Body of pancreas (tissue), 4 donors: ENCODE measurements around the gene ZNF714. TPM values are rescaled to one million over a fixed set of nuclear protein-coding genes. Genes with fewer than 3 reads are reported as not detected.

Experiments used
- ATAC-seq: fragments of 150-250 bp; one replicate; pipeline ENCODE4 v1.9.1; 2016
- DNase-seq, 4 donors: peaks; one replicate each; pipeline ENCODE4 v3.0.0-alpha.2; 2019
- H3K27ac ChIP-seq, 4 donors: fragments of 200-600 bp; sonication (generic); 1 replicate in 3 of 4; 2 replicates in 1 of 4; pipeline versions ENCODE4 v1.5.1 to v1.6.1; 2016 to 2019; ENCODE audit warnings: mild to moderate bottlenecking in 1 of 4, mixed read lengths in 1 of 4, moderate library complexity in 1 of 4
- H3K27me3 ChIP-seq, 2 donors: fragments of 200-600 bp; sonication (generic); one replicate each; pipeline ENCODE4 v1.6.0; 2016; ENCODE audit warnings: mild to moderate bottlenecking in 1 of 2
- H3K36me3 ChIP-seq, 2 donors: fragments of 200-600 bp; sonication (generic); replicated peaks in 1 of 2; 2 replicates each; pipeline ENCODE4 v1.5.1; 2016; ENCODE audit warnings: low read depth in 2 of 2; ENCODE audit not compliant: insufficient read depth in 1 of 2
- H3K4me1 ChIP-seq: fragments of 200-600 bp; sonication (generic); one replicate; pipeline ENCODE4 v1.6.0; 2016
- H3K4me3 ChIP-seq, 2 donors: fragments of 200-600 bp; sonication (generic); 1 replicate in 1 of 2; 2 replicates in 1 of 2; pipeline ENCODE4 v1.5.1; 2016 to 2019
- H3K9me3 ChIP-seq, 3 donors: fragments of 200-600 bp; sonication (generic); 1 replicate in 2 of 3; 2 replicates in 1 of 3; pipeline ENCODE4 v1.5.1; 2016
- CTCF ChIP-seq, 7 experiments: fragments of 450-650 bp in 4 of 7; fragments of 200-600 bp in 3 of 7; sonication (generic) in 3 of 7; IDR thresholded peaks; one replicate each; pipeline ENCODE4 v1.5.1; 2016 to 2019; ENCODE audit warnings: antibody characterized with exemption in 7 of 7
- POLR2A ChIP-seq, 3 donors: fragments of 450-650 bp; IDR thresholded peaks; one replicate each; pipeline ENCODE4 v1.6.1; 2016; ENCODE audit warnings: antibody characterized with exemption in 3 of 3, mild to moderate bottlenecking in 2 of 3
- WGBS, 2 donors: methylation state at CpG; one replicate each; pipeline ENCODE4 v1.1.5; 2017; 5-methylcytosine and 5-hydroxymethylcytosine counted together
- intact Hi-C: fragments of 100-400 bp; cut with DNase I; formaldehyde crosslinking; loops from one replicate; pipeline ENCODE4 v1.15.1; 2023
- total RNA-seq, 2 donors: library from RNA; depleted of rRNA; stranded (reverse); fragments of >200 nt; gene quantifications; one replicate each; pipeline ENCODE4 v1.1.0, GENCODE V29; 2016

The ZNF714 gene
- total RNA-seq, 2 donors from 2014 or later = 3.1 to 16.2 TPM

- ATAC-seq = no peak
- WGBS, 2 donors = 81 to 84% methylated on average over 1 of the region's 1 CpG
- Histone ChIP-seq H3K27ac (no peak overlapping the region), H3K9me3 (no peaks in the 10 kb centered on the region), H3K27me3 (no peaks in the 10 kb centered on the region), H3K36me3 (peaks cover 0 to 3% of the 10 kb centered on the region in 2 donors), H3K4me3 (no peak overlapping the region), H3K4me1 (peaks cover 24% of the 10 kb centered on the region)
- intact Hi-C loops = no loop called here
- DNase-seq = no peak
- TF ChIP-seq CTCF (IDR thresholded peaks at IDR 0.05) (no peak), POLR2A (IDR thresholded peaks at IDR 0.05) (no peak)
These were observed 61.9 kb downstream of the ZNF714 start for GRCh38 chr19:21143854-21144253.

GRCh38 chr19:21147540-21147939 is 65.5 kb downstream of the ZNF714 start:
- 90 to 95% methylated on average over 1 of the region's 1 CpG for WGBS, 2 donors
- H3K9me3 ChIP-seq = no peaks in the 10 kb centered on the region
- no peak overlapping the region for H3K4me3 ChIP-seq
- intact Hi-C loops = no loop called here
- H3K4me1 ChIP-seq = peaks cover 21% of the 10 kb centered on the region
- DNase-seq (no peak), ATAC-seq (no peak)
- peaks cover 0 to 6% of the 10 kb centered on the region in 2 donors for H3K36me3 ChIP-seq
- TF ChIP-seq POLR2A (IDR thresholded peaks at IDR 0.05) = no peak
- TF ChIP-seq CTCF (IDR thresholded peaks at IDR 0.05) = no peak
- no peak overlapping the region for H3K27ac ChIP-seq
- H3K27me3 ChIP-seq = no peaks in the 10 kb centered on the region

GRCh38 chr19:21148681-21149080 is 66.7 kb downstream of the ZNF714 start:
- Histone ChIP-seq H3K27me3 (no peaks in the 10 kb centered on the region), H3K36me3 (peaks cover 0 to 6% of the 10 kb centered on the region in 2 donors), H3K4me3 (no peak overlapping the region), H3K9me3 (no peaks in the 10 kb centered on the region), H3K27ac (no peak overlapping the region), H3K4me1 (peaks cover 10% of the 10 kb centered on the region)
- TF ChIP-seq POLR2A (IDR thresholded peaks at IDR 0.05) (no peak), CTCF (IDR thresholded peaks at IDR 0.05) (no peak)
- ATAC-seq = no peak
- no peak for DNase-seq
- intact Hi-C loops = no loop called here

- DNase-seq = no peak
- WGBS, 2 donors = 97 to 98% methylated on average over 6 of the region's 6 CpGs
- H3K4me3 ChIP-seq = no peak overlapping the region
- peaks cover 4% of the 10 kb centered on the region for H3K4me1 ChIP-seq
- intact Hi-C loops = no loop called here
- no peaks in the 10 kb centered on the region for H3K9me3 ChIP-seq
- TF ChIP-seq POLR2A (IDR thresholded peaks at IDR 0.05) (no peak), CTCF (IDR thresholded peaks at IDR 0.05) (no peak)
- H3K27ac ChIP-seq = no peak overlapping the region
- peaks cover 0 to 4% of the 10 kb centered on the region in 2 donors for H3K36me3 ChIP-seq
- ATAC-seq = no peak
- no peaks in the 10 kb centered on the region for H3K27me3 ChIP-seq
These were observed 67.9 kb downstream of the ZNF714 start for GRCh38 chr19:21149877-21150276.

- ATAC-seq (no peak), DNase-seq (no peak)
- Histone ChIP-seq H3K4me3 (no peak overlapping the region), H3K9me3 (no peaks in the 10 kb centered on the region), H3K27me3 (no peaks in the 10 kb centered on the region), H3K27ac (no peak overlapping the region), H3K36me3 (peaks cover 0 to 4% of the 10 kb centered on the region in 2 donors), H3K4me1 (peaks cover 4% of the 10 kb centered on the region)
- intact Hi-C loops = no loop called here
- no peak for TF ChIP-seq POLR2A (IDR thresholded peaks at IDR 0.05)
- TF ChIP-seq CTCF (IDR thresholded peaks at IDR 0.05) = no peak
- 93% methylated on average over 1 of the region's 1 CpG for WGBS, 2 donors
These were observed 69.5 kb downstream of the ZNF714 start for GRCh38 chr19:21151460-21151859.
